Measurements from ENCODE around the gene TXNIP.

Gene TXNIP

DNA sequence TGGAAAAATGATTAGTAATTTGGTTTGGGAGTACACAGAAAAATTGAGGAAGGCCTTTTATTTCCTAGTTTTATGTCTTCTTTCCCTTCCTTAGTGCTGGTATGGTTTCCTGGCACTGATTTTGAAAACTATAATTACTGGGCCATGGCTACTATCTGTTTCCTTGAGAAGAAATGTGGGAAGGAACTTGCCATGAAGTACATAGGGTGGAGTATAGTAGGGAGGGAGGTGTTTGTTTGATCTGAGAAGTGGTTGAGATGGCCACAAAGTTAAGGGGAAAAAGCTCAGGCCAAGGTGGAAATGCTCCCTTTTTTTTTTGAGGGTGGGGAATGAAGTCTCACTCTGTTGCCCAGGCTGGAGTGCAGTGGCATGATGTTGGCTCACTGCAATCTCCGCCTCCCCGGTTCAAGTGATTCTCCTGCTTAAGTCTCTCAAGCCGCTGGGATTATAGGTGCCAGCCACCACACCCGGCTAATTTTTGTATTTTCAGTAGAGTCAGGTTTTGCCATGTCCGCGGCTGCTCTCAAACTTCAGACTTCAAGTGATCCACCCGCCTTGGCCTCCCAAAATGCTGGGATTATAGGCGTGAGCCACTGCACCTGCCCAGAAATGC lies 13.9 kb upstream of the TXNIP start:
- DNase-seq: no peak

DNA sequence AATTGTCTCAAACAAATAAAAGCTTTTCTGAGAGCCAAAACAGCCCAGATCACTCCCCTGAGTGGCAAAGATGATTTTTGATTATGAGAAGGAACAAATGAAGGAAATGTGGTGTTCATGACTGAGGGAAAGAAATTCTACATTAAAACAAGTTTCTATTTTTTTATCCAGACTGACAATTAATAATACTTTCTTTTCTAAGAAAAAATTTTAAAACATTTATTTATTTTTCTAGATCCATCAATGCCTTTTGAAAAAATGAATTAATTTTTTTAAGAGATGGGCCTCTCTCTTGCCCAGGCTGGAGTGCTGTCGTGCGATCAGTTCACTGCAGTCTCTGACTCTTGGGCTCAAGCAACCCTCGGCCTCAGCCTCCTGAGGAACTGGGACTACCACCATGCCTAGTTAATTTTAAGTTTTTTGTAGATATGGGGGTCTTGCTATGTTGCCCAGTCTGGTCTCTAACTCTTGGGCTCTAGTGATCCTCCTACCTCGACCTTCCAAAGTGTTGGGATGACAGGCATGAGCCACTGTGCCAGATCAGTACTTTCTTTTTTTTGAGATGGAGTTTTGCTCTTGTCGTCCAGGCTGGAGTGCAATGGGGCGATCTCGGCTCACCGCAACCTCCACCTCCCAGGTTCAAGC lies 11.2 kb upstream of the TXNIP start:
- no peak for DNase-seq

DNA sequence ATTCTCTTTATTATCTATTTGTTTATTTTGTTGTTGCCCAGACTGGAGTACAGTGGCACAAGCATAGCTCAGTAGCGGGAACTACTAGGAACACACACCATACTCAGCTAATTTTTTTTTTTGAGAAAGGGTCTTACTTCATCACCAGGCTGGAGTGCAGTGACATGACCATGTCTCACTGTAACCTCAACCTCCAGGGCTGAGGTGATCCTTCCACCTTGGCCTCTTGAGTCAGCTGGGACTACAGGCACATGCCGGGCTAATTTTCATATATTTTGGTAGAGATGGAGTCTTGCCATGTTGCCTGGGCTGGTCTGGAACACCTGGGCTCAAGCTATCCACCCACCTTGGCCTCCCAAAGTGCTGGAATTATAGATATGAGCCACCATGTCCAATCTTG lies 5.3 kb upstream of the TXNIP start:
- DNase-seq: no peak

DNA sequence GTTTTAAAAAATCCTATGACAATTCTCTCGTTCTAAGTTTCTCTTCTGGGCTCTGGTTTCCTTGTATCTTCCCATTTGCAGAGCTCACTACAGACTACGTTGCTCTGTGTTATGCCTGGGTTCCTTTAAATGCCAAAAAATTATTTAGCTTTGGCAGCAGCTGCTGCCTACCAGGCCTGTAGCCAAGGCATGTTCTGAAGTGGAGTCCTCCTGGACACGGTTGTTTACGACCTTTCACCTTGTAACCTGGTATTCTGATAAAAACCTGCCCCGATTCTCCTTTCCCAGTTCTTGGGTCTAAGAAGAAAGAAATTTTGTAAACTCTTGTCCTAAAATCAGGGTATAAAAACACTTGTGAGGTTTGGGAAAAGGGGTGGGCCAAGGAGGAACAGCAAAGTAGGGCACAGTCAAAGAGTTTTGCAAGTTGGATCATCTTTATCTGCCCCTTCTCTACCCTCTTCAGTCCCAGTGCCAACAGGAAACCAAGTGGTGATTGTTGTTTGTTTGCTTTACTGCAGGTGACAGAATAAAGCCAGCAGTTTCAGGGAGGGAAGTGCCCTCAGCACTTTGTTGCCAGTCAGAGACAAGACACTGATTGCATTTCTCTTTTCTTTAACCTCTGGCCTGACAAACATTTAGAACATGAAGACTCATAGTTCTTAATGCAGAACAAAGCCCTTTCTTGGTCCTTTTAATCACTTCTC lies 3.1 kb upstream of the TXNIP start:
- no peak for DNase-seq

DNA sequence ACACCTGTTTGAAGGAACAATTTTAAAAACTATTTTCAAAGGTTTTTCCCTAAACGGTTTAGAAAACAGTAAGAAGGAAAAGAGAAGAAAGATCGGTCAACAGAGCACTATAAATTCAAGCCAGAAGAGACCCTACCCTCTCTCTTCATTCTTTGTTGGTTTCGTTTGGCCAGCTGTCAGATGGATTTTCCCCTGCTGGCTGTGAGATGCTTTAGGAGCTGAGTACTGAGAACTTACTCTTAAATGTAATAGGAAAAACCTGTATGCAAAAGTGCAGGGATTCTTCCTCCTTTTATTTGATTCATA lies 1.3 kb upstream of the TXNIP start:
- DNase-seq: peak in 1 of 2 donors; percentile 26

DNA sequence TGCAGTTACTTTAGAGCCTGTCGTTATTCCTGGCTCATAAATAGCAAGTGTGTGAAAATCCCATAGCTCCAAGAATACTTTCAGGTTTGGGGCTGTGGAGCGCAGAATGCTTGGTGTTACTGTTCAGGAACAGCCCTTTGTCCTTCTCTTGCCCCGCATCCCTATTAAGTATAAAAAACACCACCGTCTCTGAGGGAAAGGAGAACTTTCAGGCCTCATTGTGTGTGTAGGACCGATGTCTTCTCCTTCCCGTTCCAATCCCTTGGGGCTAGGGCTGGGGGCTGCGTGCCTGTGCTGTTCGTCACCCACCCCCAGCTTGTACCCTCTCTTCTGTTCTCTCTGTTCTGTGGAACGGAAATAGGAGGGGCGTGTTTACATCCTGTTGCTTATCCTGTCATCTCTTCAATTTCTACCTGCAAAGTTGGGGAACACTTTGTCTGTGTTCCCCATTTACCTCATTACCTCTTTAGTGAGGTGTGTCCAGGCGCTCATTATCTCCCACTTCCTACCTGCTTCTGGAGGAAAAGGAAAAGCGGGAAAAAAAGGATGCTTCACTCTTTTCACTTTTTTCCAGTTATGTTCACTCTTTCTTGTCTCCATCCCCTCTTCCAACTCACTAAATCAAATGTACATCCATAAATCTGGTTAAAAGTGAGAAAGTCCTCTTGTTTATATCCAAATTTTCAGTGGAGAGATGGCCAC lies 788 bp upstream of the TXNIP start:
- peak in 1 of 2 donors; percentile 57 for DNase-seq

- no peak for DNase-seq
These were observed 381 bp downstream of the TXNIP start for GRCh38 chr1:145995964-145996432.

DNA sequence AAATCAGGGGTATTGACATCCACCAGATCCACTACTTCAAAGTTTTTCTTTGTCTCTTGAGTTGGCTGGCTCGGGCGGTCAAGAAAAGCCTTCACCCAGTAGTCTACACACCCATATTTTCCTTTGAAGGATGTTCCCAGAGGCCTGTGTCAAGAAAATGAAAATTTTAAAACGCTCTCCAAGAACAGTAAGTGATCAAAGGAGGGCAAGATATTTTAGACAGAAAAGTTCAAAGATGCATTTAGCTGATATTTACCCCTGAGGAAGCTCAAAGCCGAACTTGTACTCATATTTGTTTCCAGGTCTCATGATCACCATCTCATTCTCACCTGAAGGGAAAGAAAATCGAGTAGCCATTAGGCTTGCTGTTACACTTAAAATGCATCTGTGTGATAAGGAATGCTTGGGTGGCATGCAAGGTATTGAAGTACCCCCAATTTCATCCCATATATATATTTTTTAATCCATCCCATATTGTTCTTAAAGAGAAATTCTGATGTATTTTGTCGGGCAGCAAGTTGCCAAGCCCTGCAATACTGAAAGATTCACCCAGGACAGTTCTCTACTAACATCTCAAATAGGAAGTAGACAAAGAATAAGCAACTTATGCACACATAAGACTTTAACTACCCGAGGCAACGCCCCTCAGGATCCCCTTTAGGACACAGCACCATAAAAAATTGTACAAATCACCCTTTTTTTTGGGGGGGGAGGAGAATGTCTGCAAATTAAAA lies 1.1 kb downstream of the TXNIP start:
- DNase-seq: no peak

DNA sequence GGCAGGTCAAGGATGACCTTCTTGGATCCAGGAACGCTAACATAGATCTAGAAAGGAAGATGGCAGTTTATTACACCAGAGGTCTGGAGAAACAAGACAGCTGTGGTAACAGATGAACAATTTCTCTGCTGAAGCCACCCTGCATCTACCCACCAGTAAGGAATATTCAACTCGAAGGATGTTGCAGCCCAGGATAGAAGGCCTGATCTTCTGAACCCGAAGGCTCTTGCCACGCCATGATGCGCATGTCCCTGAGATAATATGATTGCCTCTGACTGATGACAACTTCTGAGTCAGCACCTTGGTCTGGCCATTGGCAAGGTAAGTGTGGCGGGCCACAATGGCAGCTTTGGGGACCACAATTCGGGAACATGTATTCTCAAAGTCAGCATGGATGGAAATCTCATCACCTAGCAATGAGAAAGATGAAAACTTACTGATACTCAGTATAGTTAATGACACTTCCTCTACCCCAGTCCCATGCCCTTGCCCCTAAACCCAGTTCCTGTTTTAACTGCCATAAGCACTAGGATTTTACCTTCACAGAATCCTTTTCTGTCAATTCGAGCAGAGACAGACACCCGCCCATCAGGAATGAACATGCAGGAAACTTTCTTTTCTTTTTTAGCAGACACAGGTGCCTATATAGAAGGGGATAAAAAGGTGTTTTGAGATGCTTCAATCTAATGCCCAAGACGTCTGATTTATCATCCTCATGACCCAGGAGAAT lies 1.8 kb downstream of the TXNIP start:
- DNase-seq: no peak

DNA sequence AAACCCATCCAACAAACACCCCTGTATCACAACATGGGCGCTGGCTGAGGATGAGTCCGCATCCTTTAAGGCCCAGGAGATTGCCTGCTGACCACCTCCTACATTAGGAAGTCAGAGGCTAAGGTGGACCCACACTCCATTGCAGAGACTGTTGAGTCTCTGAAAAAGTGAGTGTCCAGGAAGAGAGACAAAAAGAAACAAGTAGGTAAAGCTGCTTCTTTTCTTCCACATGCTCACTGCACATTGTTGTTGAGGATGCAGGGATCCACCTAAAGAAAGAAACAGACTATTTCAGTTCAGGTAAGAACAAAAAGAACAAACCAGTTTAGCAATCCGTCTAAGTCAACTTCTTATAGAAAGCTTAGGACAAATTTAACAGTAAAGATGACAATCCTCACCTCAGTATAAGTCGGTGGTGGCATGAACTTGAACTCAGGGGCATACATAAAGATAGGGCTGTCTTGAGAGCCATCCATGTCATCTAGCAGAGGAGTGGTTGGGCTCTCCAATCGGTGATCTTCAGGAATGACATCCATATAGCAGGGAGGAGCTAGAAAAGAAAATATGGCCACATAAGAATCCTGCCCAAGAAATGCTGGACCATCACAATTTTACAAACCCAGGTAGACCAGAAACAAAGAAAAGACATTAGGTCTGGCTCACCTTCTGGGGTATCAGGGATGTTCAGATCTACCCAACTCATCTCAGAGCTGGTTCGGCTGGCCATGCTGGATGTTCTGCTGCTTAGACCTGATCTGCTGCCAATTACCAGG lies 2.6 kb downstream of the TXNIP start:
- no peak for DNase-seq

GRCh38 chr1:145992958-145993617 lies 3.3 kb downstream of the TXNIP start:
- no peak for DNase-seq

DNA sequence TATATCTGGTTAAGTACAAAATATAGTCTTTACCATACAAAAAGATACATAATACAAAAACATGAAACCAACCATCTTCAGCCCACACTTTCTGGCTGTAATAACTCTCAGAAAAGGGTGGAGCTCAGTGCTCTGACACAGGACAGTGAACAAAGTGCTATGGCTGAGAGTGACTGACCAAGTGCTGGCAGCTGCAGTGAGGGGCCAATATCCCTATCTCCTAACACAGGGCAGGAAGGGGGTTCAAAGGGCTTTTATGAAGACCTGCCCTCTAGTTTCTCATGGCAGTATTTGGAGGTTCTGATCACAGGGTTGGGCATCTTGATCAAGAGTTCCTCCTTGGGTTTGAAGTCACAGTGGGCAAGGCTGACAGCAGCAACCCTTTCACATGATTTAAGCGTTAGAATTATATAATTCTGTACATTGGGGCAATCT lies 3.9 kb downstream of the TXNIP start:
- no peak for DNase-seq

GRCh38 chr1:145991735-145992412 lies 4.5 kb downstream of the TXNIP start:
- DNase-seq: no peak

DNA sequence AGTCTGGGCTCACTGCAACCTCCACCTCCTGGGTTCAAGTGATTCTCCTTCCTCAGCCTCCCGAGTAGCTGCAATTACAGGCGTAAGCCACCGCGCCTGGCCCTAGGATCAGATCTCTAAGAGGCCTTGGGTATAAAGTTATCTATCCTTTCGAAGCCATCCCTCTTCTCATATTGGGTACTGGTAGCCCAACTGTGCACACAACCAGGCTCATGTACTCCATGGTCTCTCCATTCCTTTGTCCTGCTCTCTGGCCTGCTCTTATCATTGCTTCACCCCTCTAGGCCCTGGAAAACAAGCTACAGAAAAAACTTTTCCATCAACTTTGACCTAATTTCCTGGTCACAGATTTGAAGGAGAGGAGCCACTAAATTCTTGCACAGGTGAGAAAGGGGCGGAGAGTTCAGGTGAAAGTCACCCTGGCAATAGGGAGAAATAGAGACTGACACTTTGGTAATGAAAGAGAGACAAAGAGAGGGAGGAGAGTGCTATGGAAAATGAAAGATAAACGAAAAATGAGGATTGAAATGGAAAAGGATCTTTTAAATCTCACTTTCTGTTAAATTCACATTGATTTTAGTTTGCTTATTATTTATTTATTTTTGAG lies 6.0 kb downstream of the TXNIP start:
- DNase-seq: no peak

DNA sequence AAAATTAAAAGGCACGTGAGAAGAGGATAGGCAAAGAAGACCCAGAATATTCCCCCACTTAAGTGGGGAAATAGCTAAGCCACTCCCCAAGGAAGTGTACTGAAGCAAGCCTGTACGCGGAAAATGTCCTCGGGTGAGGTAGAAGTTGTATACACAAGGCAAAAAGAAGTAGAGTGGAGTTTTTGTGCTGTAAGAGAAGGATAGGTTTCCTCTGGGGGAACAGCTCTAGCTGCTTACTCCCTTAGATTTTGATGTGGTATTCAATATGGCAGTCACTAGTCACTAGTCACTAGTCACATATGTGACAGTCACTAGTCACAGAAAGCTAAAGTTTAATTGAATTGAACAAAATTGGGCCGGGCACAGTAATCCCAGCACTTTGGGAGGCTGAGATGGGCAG lies 7.6 kb downstream of the TXNIP start:
- DNase-seq: no peak

GRCh38 chr1:145987926-145988325 lies 8.5 kb downstream of the TXNIP start:
- DNase-seq: no peak

- no peak for DNase-seq
These were observed 9.8 kb downstream of the TXNIP start for GRCh38 chr1:145986551-145986950.

DNA sequence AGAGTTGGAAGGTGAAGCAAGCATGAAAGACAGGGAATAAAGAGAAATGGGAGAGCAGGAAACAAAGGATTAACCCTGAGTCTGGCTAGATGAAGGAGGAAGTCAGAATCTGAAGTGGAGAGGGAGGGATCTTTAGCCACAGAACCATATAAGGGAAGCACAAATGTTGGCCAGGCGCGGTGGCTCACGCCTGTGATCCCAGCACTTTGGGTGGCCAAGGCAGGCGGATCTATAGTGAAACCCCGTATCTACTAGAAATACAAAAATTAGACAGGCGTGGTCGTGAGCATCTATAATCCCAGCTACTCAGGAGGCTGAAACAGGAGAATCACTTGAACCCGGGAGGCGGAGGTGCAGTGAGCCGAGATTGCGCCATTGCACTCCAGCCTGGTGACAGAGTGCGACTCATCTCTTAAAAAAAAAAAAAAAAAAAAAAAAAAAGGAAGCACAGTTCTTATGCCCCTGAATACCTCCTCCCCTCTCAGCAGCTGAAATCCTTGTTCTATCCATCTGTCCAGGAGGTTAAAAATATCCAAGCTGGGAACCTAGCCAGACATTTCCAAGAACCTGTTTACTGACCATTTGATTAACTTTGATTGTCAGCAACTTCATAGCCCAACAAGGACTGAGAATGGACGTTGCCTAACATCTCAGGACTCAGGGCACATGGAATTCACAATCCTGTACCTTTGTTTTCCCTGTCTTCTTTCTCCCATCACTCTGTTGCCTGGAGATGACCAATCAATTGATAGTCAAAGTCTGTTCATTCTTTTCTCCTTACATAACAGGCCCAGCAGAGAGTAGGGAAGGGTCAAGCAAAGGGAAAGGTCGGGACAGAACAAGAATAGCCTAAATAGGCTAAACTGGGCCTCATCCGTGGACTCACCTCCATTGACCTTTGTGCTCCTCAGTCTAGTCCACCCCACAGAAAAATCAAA lies 10.6 kb downstream of the TXNIP start:
- peak; percentile 55 to 73 for DNase-seq

DNA sequence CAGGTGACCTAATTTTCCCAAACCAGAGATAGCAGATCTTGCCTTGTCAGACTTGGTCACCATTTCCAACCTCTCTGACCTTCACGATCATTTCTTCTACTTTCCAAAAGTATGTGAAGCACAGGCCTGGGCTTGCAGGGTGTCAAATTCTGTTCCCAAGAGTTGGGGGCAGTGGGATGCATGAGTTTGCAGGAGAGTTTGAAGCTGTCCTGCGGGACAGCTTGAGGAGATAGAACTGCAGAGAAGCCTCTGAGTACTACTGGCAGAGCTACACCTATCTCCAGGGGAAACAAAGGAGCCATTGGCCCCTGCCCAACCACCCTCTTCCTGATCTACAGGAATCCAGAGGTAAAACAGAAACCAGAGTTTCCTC lies 11.3 kb downstream of the TXNIP start:
- no peak for DNase-seq

Measured in bone marrow (tissue), 2 donors.